ENCODE measurements around the gene RNF150. TPM values are rescaled to one million over a fixed set of nuclear protein-coding genes. Genes with fewer than 3 reads are reported as not detected.

The RNF150 gene
- total RNA-seq, 1 experiment from 2014 or later = 0.15 TPM

DNA sequence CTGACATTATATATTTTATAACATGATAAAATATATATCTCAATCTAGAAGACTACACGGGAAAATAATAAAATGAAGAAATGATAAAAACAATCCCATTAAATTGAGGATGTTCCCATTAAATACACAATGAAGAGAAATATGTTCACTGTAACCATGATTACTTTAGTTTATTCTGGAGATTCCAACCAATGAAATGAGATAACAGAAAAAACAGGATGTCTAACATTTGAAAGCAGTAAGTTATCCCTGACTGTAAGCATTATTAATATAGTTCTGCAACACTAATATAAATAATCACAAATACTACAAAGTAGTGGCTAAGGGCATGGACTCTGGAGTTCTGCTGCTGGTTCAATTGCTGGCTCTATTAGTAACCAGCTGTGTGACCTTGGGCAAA, 169.4 kb downstream of the RNF150 start:
- Histone ChIP-seq H4K20me1 (ENCODE audit: insufficient read depth) (no peaks in the 10 kb centered on the region), H3K9me2 (ENCODE audit: insufficient read depth) (no peaks in the 10 kb centered on the region), H2AFZ (no peak overlapping the region), H3K79me2 (ENCODE audit: low read depth) (no peaks in the 10 kb centered on the region), H3K4me1 (replicated peaks; ENCODE audit: insufficient read depth) (no peaks in the 10 kb centered on the region), H3K4me2 (no peak overlapping the region), H3K4me3 (no peak overlapping the region), H3K27me3 (ENCODE audit: insufficient read depth, low read depth) (no peaks in the 10 kb centered on the region), H3K27ac (no peak overlapping the region), H3K36me3 (ENCODE audit: low read depth) (no peaks in the 10 kb centered on the region), H3K9me3 (ENCODE audit: insufficient read depth, low read depth) (no peaks in the 10 kb centered on the region), H3F3A (ENCODE audit: insufficient read depth, low read depth) (no peaks in the 10 kb centered on the region)
- ChIA-PET CTCF (no interaction called here), POLR2A (ENCODE audit: unreplicated experiment) (no interaction called here)
- TF ChIP-seq, protein P1, sequence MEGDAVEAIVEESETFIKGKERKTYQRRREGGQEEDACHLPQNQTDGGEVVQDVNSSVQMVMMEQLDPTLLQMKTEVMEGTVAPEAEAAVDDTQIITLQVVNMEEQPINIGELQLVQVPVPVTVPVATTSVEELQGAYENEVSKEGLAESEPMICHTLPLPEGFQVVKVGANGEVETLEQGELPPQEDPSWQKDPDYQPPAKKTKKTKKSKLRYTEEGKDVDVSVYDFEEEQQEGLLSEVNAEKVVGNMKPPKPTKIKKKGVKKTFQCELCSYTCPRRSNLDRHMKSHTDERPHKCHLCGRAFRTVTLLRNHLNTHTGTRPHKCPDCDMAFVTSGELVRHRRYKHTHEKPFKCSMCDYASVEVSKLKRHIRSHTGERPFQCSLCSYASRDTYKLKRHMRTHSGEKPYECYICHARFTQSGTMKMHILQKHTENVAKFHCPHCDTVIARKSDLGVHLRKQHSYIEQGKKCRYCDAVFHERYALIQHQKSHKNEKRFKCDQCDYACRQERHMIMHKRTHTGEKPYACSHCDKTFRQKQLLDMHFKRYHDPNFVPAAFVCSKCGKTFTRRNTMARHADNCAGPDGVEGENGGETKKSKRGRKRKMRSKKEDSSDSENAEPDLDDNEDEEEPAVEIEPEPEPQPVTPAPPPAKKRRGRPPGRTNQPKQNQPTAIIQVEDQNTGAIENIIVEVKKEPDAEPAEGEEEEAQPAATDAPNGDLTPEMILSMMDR (conservative IDR thresholded peaks at IDR 0.05) = no peak
- no peak for TF ChIP-seq EZH2 (IDR thresholded peaks at IDR 0.05; ENCODE audit: low read depth)
- intact Hi-C loops (cut with micrococcal nuclease; ENCODE audit: unreplicated experiment) = no loop called here
- DNase-seq = no peak
- BruUV-seq (replicated peaks) = no TSS peak

DNA sequence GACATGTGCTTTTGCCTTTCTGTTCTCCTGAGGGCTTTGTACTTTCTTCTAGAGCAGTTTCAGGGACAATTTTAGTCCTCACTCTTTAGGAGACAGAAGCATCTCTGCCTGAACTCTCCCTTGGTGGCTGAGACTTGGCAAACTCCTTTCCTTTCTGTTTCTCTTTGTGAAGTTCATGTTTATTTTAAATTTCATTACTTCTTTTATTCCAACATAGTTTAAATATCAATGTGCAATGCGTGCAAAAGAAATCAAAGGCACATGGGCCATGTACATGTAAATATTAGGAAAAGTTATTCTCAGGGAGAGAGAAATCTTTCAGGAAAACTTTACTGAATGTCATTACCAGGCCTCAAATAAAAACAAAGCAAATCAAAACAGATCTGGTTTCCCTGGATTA, 177.6 kb downstream of the RNF150 start:
- H3K4me1 ChIP-seq (replicated peaks; ENCODE audit: insufficient read depth) = no peaks in the 10 kb centered on the region
- CTCF ChIA-PET = no interaction called here
- H3F3A ChIP-seq (ENCODE audit: insufficient read depth, low read depth) = no peaks in the 10 kb centered on the region
- no TSS peak for BruUV-seq (replicated peaks)
- no peaks in the 10 kb centered on the region for H3K9me2 ChIP-seq (ENCODE audit: insufficient read depth)
- no peaks in the 10 kb centered on the region for H3K79me2 ChIP-seq (ENCODE audit: low read depth)
- no peaks in the 10 kb centered on the region for H3K27me3 ChIP-seq (ENCODE audit: insufficient read depth, low read depth)
- H3K9me3 ChIP-seq (ENCODE audit: insufficient read depth, low read depth) = no peaks in the 10 kb centered on the region
- no peaks in the 10 kb centered on the region for H4K20me1 ChIP-seq (ENCODE audit: insufficient read depth)
- H3K27ac ChIP-seq = no peak overlapping the region
- TF ChIP-seq, protein P1 (conservative IDR thresholded peaks at IDR 0.05) = no peak
- TF ChIP-seq EZH2 (IDR thresholded peaks at IDR 0.05; ENCODE audit: low read depth) = no peak
- intact Hi-C loops (cut with micrococcal nuclease; ENCODE audit: unreplicated experiment) = no loop called here
- POLR2A ChIA-PET (ENCODE audit: unreplicated experiment) = no interaction called here
- no peaks in the 10 kb centered on the region for H3K36me3 ChIP-seq (ENCODE audit: low read depth)
- H3K4me2 ChIP-seq = no peak overlapping the region
- no peak overlapping the region for H3K4me3 ChIP-seq
- no peak overlapping the region for H2AFZ ChIP-seq
- no peak for DNase-seq

DNA sequence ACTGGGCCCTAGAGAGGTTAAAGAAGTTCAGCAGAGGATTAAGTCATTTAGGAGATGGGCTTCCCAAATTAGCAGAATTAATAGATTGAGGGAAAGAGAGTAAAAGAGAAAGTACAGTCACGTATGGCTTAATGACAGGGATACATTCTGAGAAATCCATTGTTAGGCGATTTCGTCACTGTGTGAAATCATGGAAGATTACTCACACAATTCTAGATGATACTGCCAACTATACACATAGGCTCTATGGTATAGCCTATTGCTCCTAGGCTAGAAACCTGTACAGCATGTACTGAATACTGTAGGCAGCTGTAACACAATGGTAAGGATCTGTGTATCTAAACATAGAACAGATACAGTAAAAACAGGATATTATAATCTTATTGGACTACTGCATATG, 180.6 kb downstream of the RNF150 start:
- DNase-seq = no peak
- Histone ChIP-seq H3K9me2 (ENCODE audit: insufficient read depth) (no peaks in the 10 kb centered on the region), H3K79me2 (ENCODE audit: low read depth) (no peaks in the 10 kb centered on the region), H3K4me3 (no peak overlapping the region), H2AFZ (no peak overlapping the region), H3K36me3 (ENCODE audit: low read depth) (no peaks in the 10 kb centered on the region), H3K9me3 (ENCODE audit: insufficient read depth, low read depth) (no peaks in the 10 kb centered on the region), H3K4me2 (no peak overlapping the region), H3K27ac (no peak overlapping the region), H4K20me1 (ENCODE audit: insufficient read depth) (no peaks in the 10 kb centered on the region), H3F3A (ENCODE audit: insufficient read depth, low read depth) (no peaks in the 10 kb centered on the region), H3K4me1 (replicated peaks; ENCODE audit: insufficient read depth) (no peaks in the 10 kb centered on the region), H3K27me3 (ENCODE audit: insufficient read depth, low read depth) (no peaks in the 10 kb centered on the region)
- intact Hi-C loops (cut with micrococcal nuclease; ENCODE audit: unreplicated experiment) = no loop called here
- BruUV-seq (replicated peaks) = no TSS peak
- ChIA-PET POLR2A (ENCODE audit: unreplicated experiment) (no interaction called here), CTCF (no interaction called here)
- TF ChIP-seq EZH2 (IDR thresholded peaks at IDR 0.05; ENCODE audit: low read depth) = no peak
- TF ChIP-seq, protein P1 (conservative IDR thresholded peaks at IDR 0.05) = no peak

All from PC-9 (cell line).